Measurements from ENCODE around the gene CABP5.
"Not testable (repeated sequence)": the region's sequence is repeated elsewhere in the genome, so short reads cannot be mapped to it uniquely, and the experiment has no call there.

CABP5 gene

GRCh38 chr19:48085904-48086864 lies 42.3 kb upstream of the CABP5 start:
- no peak overlapping the region for H3K9ac ChIP-seq (ENCODE audit: low read length)

GRCh38 chr19:48085076-48085475 lies 41.2 kb upstream of the CABP5 start:
- Histone ChIP-seq H3F3A (ENCODE audit: insufficient read depth) (no peaks in the 10 kb centered on the region), H4K20me1 (ENCODE audit: low read depth, low read length) (no peaks in the 10 kb centered on the region), H3K4me2 (ENCODE audit: low read depth, low read length, poor library complexity, severe bottlenecking) (no peak overlapping the region), H3K36me3 (ENCODE audit: low read length) (no peaks in the 10 kb centered on the region), H3K9ac (ENCODE audit: low read length) (no peak overlapping the region), H3K79me2 (ENCODE audit: insufficient read depth, low read length) (no peaks in the 10 kb centered on the region), H3K4me3 (ENCODE audit: insufficient read depth, low read length, poor library complexity, severe bottlenecking) (no peak overlapping the region), H3K27ac (ENCODE audit: low read depth, low read length) (no peak overlapping the region), H3K9me3 (ENCODE audit: insufficient read depth, low read length) (no peaks in the 10 kb centered on the region), H3K27me3 (ENCODE audit: low read length) (no peaks in the 10 kb centered on the region), H2AFZ (ENCODE audit: low read depth, low read length, severe bottlenecking) (no peak overlapping the region), H3K9me2 (replicated peaks; ENCODE audit: insufficient read depth, low read length) (no peaks in the 10 kb centered on the region)
- TF ChIP-seq CTCF (IDR thresholded peaks at IDR 0.05; ENCODE audit: insufficient read depth, low read length, poor library complexity, severe bottlenecking), result no peak
- no peak for TF ChIP-seq EZH2phosphoT487 (conservative IDR thresholded peaks at IDR 0.05; ENCODE audit: low read length)

More at GRCh38 chr19:48085904-48086864, 42.3 kb upstream of the CABP5 start:
- TF ChIP-seq EZH2phosphoT487 (conservative IDR thresholded peaks at IDR 0.05; ENCODE audit: low read length), result no peak
- peak; percentile 24 for TF ChIP-seq CTCF (IDR thresholded peaks at IDR 0.05; ENCODE audit: insufficient read depth, low read length, poor library complexity, severe bottlenecking)
- H3K27me3 ChIP-seq (ENCODE audit: low read length), result no peaks in the 10 kb centered on the region
- H3K9me3 ChIP-seq (ENCODE audit: insufficient read depth, low read length), result no peaks in the 10 kb centered on the region
- no peaks in the 10 kb centered on the region for H3K9me2 ChIP-seq (replicated peaks; ENCODE audit: insufficient read depth, low read length)
- no peaks in the 10 kb centered on the region for H3K79me2 ChIP-seq (ENCODE audit: insufficient read depth, low read length)
- no peaks in the 10 kb centered on the region for H4K20me1 ChIP-seq (ENCODE audit: low read depth, low read length)
- no peak overlapping the region for H3K27ac ChIP-seq (ENCODE audit: low read depth, low read length)
- H2AFZ ChIP-seq (ENCODE audit: low read depth, low read length, severe bottlenecking), result no peak overlapping the region
- no peak overlapping the region for H3K4me2 ChIP-seq (ENCODE audit: low read depth, low read length, poor library complexity, severe bottlenecking)
- H3K4me3 ChIP-seq (ENCODE audit: insufficient read depth, low read length, poor library complexity, severe bottlenecking), result no peak overlapping the region
- H3K36me3 ChIP-seq (ENCODE audit: low read length), result no peaks in the 10 kb centered on the region
- no peaks in the 10 kb centered on the region for H3F3A ChIP-seq (ENCODE audit: insufficient read depth)

GRCh38 chr19:48081106-48081505 lies 37.2 kb upstream of the CABP5 start:
- no peak overlapping the region for H3K4me2 ChIP-seq (ENCODE audit: low read depth, low read length, poor library complexity, severe bottlenecking)
- H3K27ac ChIP-seq (ENCODE audit: low read depth, low read length), result no peak overlapping the region
- H2AFZ ChIP-seq (ENCODE audit: low read depth, low read length, severe bottlenecking), result no peak overlapping the region
- no peaks in the 10 kb centered on the region for H4K20me1 ChIP-seq (ENCODE audit: low read depth, low read length)
- H3K36me3 ChIP-seq (ENCODE audit: low read length), result no peaks in the 10 kb centered on the region
- no peaks in the 10 kb centered on the region for H3F3A ChIP-seq (ENCODE audit: insufficient read depth)
- no peak overlapping the region for H3K4me3 ChIP-seq (ENCODE audit: insufficient read depth, low read length, poor library complexity, severe bottlenecking)
- H3K9me2 ChIP-seq (replicated peaks; ENCODE audit: insufficient read depth, low read length), result no peaks in the 10 kb centered on the region
- no peaks in the 10 kb centered on the region for H3K9me3 ChIP-seq (ENCODE audit: insufficient read depth, low read length)
- no peaks in the 10 kb centered on the region for H3K27me3 ChIP-seq (ENCODE audit: low read length)
- H3K9ac ChIP-seq (ENCODE audit: low read length), result no peak overlapping the region
- TF ChIP-seq EZH2phosphoT487 (conservative IDR thresholded peaks at IDR 0.05; ENCODE audit: low read length) (no peak), CTCF (IDR thresholded peaks at IDR 0.05; ENCODE audit: insufficient read depth, low read length, poor library complexity, severe bottlenecking) (no peak)
- no peaks in the 10 kb centered on the region for H3K79me2 ChIP-seq (ENCODE audit: insufficient read depth, low read length)

GRCh38 chr19:48070177-48070769 lies 26.4 kb upstream of the CABP5 start:
- H3F3A ChIP-seq (ENCODE audit: insufficient read depth); H3K9me2 ChIP-seq (replicated peaks; ENCODE audit: insufficient read depth, low read length); H3K36me3 ChIP-seq (ENCODE audit: low read length); H3K9ac ChIP-seq (ENCODE audit: low read length); H4K20me1 ChIP-seq (ENCODE audit: low read depth, low read length); H3K27me3 ChIP-seq (ENCODE audit: low read length); H2AFZ ChIP-seq (ENCODE audit: low read depth, low read length, severe bottlenecking); H3K27ac ChIP-seq (ENCODE audit: low read depth, low read length); H3K4me3 ChIP-seq (ENCODE audit: insufficient read depth, low read length, poor library complexity, severe bottlenecking); H3K9me3 ChIP-seq (ENCODE audit: insufficient read depth, low read length); H3K4me2 ChIP-seq (ENCODE audit: low read depth, low read length, poor library complexity, severe bottlenecking); H3K79me2 ChIP-seq (ENCODE audit: insufficient read depth, low read length): not testable (repeated sequence)
